ENCODE results near the gene NDUFB4.

Gene NDUFB4

GRCh38 chr3:120648290-120648689 is 52.2 kb downstream of the NDUFB4 start:
- H3K9me3 Mint-ChIP-seq = no peaks in the 10 kb centered on the region
- peak overlapping the region in 1 of 3 experiments; percentile 16 for H3K27ac Mint-ChIP-seq
- H3K27me3 Mint-ChIP-seq (ENCODE audit: low read depth) = peaks cover 4% of the 10 kb centered on the region
- peaks cover 26% of the 10 kb centered on the region for H3K4me1 Mint-ChIP-seq
- no peak for TF ChIP-seq CTCF (IDR thresholded peaks at IDR 0.05; ENCODE audit: unreplicated experiment in 3 of 3)
- peaks cover 8% of the 10 kb centered on the region for H3K36me3 Mint-ChIP-seq (ENCODE audit: low read depth)
- no peak overlapping the region for H3K4me3 Mint-ChIP-seq

GRCh38 chr3:120649830-120650233 is 53.7 kb downstream of the NDUFB4 start:
- Mint-ChIP-seq H3K9me3 (no peaks in the 10 kb centered on the region), H3K4me1 (peaks cover 20% of the 10 kb centered on the region), H3K27me3 (ENCODE audit: low read depth) (peaks cover 4% of the 10 kb centered on the region), H3K4me3 (no peak overlapping the region), H3K36me3 (ENCODE audit: low read depth) (peaks cover 12% of the 10 kb centered on the region), H3K27ac (peak overlapping the region; percentile 31 to 75 (median 47))
- no peak for TF ChIP-seq CTCF (IDR thresholded peaks at IDR 0.05; ENCODE audit: unreplicated experiment in 3 of 3)

- Mint-ChIP-seq H3K36me3 (ENCODE audit: low read depth) (peaks cover 12% of the 10 kb centered on the region), H3K4me1 (peaks cover 15% of the 10 kb centered on the region), H3K9me3 (no peaks in the 10 kb centered on the region), H3K4me3 (no peak overlapping the region), H3K27me3 (ENCODE audit: low read depth) (peaks cover 4% of the 10 kb centered on the region), H3K27ac (peak overlapping the region in 2 of 3 experiments; percentile 31 to 75)
- no peak for TF ChIP-seq CTCF (IDR thresholded peaks at IDR 0.05; ENCODE audit: unreplicated experiment in 3 of 3)
Measured at GRCh38 chr3:120650311-120650710, 54.2 kb downstream of the NDUFB4 start.

Measured in nephron (organoid).